22Rv1 (cell line): Measurements from ENCODE around the gene C6orf118.
A peak's percentile ranks its signal among the peaks of the same experiment; 100 is the strongest.

Experiments
- H3K27ac ChIP-seq: fragments of 450-650 bp; 2 replicates; pipeline ENCODE4 v1.5.1; 2017
- ZFX ChIP-seq: fragments of 450-650 bp; IDR thresholded peaks from 2 replicates; pipeline ENCODE4 v1.6.1; 2017; ENCODE audit warnings: antibody characterized with exemption, borderline replicate concordance
- TF ChIP-seq, protein P1 (sequence below): fragments of 450-650 bp; IDR thresholded peaks from 2 replicates; pipeline ENCODE4 v1.5.1; 2017; ENCODE audit warnings: mild to moderate bottlenecking

Gene C6orf118

DNA sequence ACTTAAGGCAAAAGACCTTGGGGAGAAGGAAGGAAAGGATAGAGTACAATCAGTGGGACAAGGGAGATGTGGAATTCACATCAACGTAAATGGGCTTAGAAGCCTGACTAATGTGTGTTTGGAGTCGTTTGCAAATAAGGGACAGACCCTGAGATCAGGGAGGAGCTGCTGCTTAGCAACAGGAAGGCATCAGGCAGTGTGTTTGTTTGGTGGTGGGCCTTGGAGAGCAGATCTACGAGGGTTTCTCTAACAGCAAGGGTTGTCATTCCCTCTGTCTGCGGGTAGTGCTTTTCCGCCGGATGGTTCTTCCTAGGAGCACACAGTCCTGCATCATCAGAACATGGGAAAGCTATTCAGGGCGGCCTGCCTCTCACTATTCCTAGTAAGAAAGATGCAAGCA is 40.4 kb downstream of the C6orf118 start:
- H3K27ac ChIP-seq: no peak overlapping the region
- TF ChIP-seq, protein P1, sequence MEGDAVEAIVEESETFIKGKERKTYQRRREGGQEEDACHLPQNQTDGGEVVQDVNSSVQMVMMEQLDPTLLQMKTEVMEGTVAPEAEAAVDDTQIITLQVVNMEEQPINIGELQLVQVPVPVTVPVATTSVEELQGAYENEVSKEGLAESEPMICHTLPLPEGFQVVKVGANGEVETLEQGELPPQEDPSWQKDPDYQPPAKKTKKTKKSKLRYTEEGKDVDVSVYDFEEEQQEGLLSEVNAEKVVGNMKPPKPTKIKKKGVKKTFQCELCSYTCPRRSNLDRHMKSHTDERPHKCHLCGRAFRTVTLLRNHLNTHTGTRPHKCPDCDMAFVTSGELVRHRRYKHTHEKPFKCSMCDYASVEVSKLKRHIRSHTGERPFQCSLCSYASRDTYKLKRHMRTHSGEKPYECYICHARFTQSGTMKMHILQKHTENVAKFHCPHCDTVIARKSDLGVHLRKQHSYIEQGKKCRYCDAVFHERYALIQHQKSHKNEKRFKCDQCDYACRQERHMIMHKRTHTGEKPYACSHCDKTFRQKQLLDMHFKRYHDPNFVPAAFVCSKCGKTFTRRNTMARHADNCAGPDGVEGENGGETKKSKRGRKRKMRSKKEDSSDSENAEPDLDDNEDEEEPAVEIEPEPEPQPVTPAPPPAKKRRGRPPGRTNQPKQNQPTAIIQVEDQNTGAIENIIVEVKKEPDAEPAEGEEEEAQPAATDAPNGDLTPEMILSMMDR: no peak
- TF ChIP-seq ZFX: no peak

DNA sequence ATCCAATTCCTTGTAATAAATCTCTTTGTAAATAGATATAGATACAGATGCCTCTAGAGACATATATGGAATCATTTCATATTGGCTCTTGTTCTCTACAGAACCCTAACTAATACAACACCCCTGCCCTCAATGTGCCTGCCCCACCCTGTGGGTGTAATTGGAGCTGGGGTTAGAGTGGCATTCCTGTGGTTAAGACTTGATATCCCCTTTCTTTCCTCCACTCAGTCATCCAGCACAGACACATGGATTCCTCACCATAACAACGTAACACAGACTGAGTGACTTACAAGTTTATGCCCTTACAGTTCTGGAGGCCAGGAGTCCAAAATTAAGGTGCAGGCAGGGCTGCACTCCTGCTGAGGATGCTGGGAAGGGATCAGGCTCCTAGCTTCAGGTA is 42.8 kb downstream of the C6orf118 start:
- H3K27ac ChIP-seq: no peak overlapping the region
- TF ChIP-seq ZFX: no peak
- TF ChIP-seq, protein P1: no peak

DNA sequence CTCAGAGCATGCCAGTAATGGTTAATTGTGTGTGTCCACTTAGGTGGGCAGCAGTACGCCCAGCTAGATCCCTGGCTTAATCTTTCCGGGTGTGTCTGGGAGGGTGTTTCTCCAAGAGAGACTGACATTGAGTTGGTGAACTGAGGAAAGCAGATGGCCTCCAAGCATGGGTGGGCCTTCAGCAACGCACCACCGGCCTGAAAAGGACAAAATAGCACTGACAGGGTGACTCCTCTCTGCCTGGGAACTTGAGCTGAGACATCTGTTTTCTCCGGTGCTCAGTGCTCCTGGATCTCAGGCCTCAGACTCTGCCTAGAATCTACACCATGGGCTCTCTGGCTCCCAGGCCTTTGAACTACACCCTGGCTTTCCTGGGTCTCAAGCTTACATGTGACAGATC is 43.2 kb downstream of the C6orf118 start:
- H3K27ac ChIP-seq: no peak overlapping the region
- TF ChIP-seq ZFX: no peak
- TF ChIP-seq, protein P1: no peak

DNA sequence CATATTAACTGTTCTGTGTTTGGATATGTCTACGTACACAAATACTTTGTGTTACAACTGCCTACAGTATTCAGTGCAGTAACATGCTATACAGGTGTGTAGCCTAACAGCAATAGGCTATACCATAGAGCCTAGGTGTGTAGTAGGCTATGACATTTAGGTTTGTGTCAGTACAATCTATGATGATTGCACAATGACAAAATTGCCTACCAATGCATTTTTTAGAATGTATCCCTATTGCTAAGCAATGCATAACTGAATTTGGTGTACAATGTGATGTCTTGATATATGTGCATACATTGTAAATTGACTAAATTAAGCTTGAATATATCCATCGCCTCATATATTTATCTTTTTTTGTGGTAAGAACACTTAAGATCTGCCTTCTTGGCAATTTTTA is 48.9 kb downstream of the C6orf118 start:
- H3K27ac ChIP-seq: no peak overlapping the region
- TF ChIP-seq ZFX: no peak

DNA sequence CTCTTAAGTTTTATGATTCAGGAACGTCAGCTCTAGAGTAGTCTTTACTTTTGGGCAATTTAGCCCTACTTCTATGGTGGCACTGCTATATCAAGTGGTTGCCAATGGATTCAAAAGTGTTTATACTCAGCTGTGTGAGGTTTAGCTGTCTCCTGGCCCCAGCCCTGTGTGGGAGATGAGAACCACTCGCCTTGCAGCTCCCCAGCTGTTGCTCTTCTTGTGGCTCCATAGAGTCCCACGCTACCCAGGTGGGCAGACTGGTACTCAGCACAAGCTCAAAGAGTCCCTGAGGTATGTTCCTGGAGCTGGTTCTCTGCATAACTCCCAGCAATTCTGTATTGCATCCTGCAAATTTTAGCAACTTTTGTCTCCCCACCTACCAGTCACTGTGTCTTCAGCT is 59.6 kb downstream of the C6orf118 start:
- TF ChIP-seq, protein P1: no peak
- TF ChIP-seq ZFX: no peak
- H3K27ac ChIP-seq: no peak overlapping the region

DNA sequence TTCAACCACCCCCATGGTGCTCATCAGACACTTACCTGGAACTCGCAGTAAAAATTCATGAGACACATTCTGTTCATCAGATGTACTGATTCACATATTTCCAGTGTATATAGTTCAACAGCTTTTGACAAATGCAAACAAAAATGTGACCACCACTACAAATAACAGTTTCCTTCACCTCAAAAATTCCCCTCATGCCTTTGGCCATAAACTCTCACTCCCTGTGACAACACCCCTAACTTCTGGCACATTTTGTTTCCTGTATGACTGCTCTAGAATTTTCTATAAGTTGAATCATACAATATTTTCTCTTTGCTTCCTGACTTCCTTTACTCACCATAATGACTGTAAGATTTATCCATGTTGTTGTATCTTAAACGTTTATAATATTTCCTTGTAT is 63.7 kb downstream of the C6orf118 start:
- no peak for TF ChIP-seq ZFX
- TF ChIP-seq, protein P1: peak; percentile 3; the same call in 1 of the 2 replicates
- no peak overlapping the region for H3K27ac ChIP-seq

DNA sequence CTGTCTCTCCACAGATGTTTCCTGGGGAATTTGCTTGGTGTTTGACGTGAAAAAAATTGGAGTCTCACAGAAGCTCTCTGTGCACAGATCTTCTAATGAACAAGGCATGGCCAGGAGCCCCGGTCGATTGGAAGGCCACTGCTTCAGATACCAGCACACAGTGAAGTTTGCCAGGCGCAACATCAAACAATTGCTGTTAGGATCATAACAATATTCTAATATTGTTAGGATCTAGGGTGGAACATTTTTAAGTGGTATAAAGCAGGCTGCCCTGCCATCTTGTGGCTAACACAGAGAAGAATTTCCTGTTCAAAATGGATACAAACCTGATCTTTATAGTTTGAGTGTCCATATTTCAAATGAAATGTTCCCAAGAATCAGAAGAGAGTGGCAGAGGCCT is 64.1 kb downstream of the C6orf118 start:
- H3K27ac ChIP-seq: no peak overlapping the region

More for the DNA sequence above, 64.1 kb downstream of the C6orf118 start:
- TF ChIP-seq ZFX: no peak
- TF ChIP-seq, protein P1: peak; percentile 30; the same call in 1 of the 2 replicates
